ENCODE results near the gene INTS14.

DNA sequence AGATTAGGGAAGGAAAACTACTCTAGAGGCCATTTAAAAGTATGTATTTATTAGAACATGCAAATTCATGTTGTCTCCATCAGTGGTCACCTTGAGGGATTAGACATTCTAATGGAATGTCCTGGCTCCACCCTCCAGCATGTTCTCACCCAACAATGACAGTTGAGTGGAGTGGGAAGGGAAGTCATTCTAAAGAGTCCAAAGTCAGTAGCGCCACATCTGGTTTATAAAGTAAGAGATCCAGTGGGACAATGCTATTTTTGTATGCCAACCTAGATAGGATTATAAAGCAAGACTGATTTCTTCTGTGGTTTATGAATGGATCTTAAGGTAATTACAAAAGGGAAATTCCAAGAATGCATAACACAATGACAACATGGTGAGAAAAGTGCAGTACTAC lies 44.1 kb upstream of the INTS14 start:
- TF ChIP-seq, protein P1, sequence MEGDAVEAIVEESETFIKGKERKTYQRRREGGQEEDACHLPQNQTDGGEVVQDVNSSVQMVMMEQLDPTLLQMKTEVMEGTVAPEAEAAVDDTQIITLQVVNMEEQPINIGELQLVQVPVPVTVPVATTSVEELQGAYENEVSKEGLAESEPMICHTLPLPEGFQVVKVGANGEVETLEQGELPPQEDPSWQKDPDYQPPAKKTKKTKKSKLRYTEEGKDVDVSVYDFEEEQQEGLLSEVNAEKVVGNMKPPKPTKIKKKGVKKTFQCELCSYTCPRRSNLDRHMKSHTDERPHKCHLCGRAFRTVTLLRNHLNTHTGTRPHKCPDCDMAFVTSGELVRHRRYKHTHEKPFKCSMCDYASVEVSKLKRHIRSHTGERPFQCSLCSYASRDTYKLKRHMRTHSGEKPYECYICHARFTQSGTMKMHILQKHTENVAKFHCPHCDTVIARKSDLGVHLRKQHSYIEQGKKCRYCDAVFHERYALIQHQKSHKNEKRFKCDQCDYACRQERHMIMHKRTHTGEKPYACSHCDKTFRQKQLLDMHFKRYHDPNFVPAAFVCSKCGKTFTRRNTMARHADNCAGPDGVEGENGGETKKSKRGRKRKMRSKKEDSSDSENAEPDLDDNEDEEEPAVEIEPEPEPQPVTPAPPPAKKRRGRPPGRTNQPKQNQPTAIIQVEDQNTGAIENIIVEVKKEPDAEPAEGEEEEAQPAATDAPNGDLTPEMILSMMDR (conservative IDR thresholded peaks at IDR 0.05) = no peak
- no peak for TF ChIP-seq EZH2 (IDR thresholded peaks at IDR 0.05; ENCODE audit: low read depth)

All from PC-9 (cell line).